GM18511 (cell line): ENCODE data around the gene SCYL2.
"Not testable (repeated sequence)": the region's sequence is repeated elsewhere in the genome, so short reads cannot be mapped to it uniquely, and the experiment has no call there.

Source experiments
- ATAC-seq: cut with Tn5 transposase; IDR thresholded peaks from one replicate; pipeline ENCODE4 v1.9.1; 2021; ENCODE audit warnings: mild to moderate bottlenecking, moderate library complexity; ENCODE audit not compliant: unreplicated experiment

Gene SCYL2

GRCh38 chr12:100266835-100267602, at the start of gene SCYL2, which contains the start of gene DEPDC4:
SCYL2 (plus strand) TSS chr12:100267177; CDS start chr12:100282971, 15,794 bp downstream.
DEPDC4 (minus strand) TSS chr12:100267079; CDS start chr12:100267076, 3 bp downstream.
- peak; percentile 92 for ATAC-seq

- ATAC-seq, result no peak
Observed at GRCh38 chr12:100219328-100220109, 47.5 kb upstream of the SCYL2 start.

- ATAC-seq, result no peak
Observed at GRCh38 chr12:100221523-100221922, 45.5 kb upstream of the SCYL2 start.

- ATAC-seq, result not testable (repeated sequence)
Observed at GRCh38 chr12:100222173-100222572, 44.8 kb upstream of the SCYL2 start.

GRCh38 chr12:100225491-100225890, 41.5 kb upstream of the SCYL2 start:
- ATAC-seq, result no peak

- ATAC-seq, result no peak
Observed at GRCh38 chr12:100229036-100229635, 37.8 kb upstream of the SCYL2 start.

- ATAC-seq, result no peak
Observed at GRCh38 chr12:100229876-100230275, 37.1 kb upstream of the SCYL2 start.

- ATAC-seq, result not testable (repeated sequence)
Observed at GRCh38 chr12:100231873-100232272, 35.1 kb upstream of the SCYL2 start.

GRCh38 chr12:100234166-100234565, 32.8 kb upstream of the SCYL2 start:
- ATAC-seq, result no peak

GRCh38 chr12:100234591-100235304, 32.2 kb upstream of the SCYL2 start:
- ATAC-seq, result peak; percentile 62

GRCh38 chr12:100238801-100239200, 28.2 kb upstream of the SCYL2 start:
- no peak for ATAC-seq

- ATAC-seq, result no peak
Observed at GRCh38 chr12:100239589-100239988, 27.4 kb upstream of the SCYL2 start.

- ATAC-seq, result no peak
Observed at GRCh38 chr12:100243137-100243536, 23.8 kb upstream of the SCYL2 start.

- ATAC-seq, result no peak
Observed at GRCh38 chr12:100247765-100248164, 19.2 kb upstream of the SCYL2 start.

- no peak for ATAC-seq
Observed at GRCh38 chr12:100248886-100249285, 18.1 kb upstream of the SCYL2 start.

- no peak for ATAC-seq
Observed at GRCh38 chr12:100249941-100250340, 17.0 kb upstream of the SCYL2 start.

- ATAC-seq, result no peak
Observed at GRCh38 chr12:100251917-100252316, 15.1 kb upstream of the SCYL2 start.

- no peak for ATAC-seq
Observed at GRCh38 chr12:100253437-100253836, 13.5 kb upstream of the SCYL2 start.

GRCh38 chr12:100254876-100255275, 12.1 kb upstream of the SCYL2 start:
- no peak for ATAC-seq

GRCh38 chr12:100258127-100258526, 8.8 kb upstream of the SCYL2 start:
- ATAC-seq, result no peak

- ATAC-seq, result no peak
Observed at GRCh38 chr12:100263131-100263530, 3.8 kb upstream of the SCYL2 start.
